ENCODE data around the gene EXOSC9.

DNA sequence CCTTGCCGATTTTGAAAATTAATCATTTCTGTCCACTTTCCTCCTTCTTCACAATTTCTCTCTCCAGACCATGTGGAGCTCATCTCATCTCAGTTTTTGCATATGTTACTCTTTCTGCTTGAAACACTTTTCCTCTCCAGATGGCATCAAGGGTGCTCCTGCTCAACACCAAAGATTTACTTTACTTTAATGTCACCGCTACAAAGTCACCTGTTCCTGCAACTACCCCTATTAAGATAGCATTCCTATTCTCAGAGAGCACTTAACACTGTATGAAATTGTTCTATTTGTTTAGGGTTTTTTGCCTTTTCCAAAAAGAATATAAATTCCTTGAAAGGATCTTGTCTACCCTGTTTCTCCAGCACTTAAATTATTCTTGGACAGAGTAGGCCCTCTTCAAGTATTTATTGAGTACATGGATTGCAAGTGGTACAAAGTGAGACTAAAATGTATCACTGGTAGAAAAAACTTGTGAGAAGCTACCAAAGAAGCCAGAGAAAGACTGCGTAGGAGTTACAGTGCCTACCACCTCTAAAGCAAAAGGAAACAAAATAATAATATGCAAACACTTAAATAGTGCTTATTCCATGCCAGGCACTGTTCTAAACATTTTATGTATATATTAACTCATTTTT is 1.1 kb upstream of the EXOSC9 start:
- no peak for TF ChIP-seq POLR2AphosphoS5 (IDR thresholded peaks at IDR 0.05; ENCODE audit: borderline replicate concordance, low read depth, low read length)
- no peak for TF ChIP-seq EZH2 (IDR thresholded peaks at IDR 0.05)
- no peak for TF ChIP-seq FOXP2 (optimal IDR thresholded peaks at IDR 0.05; ENCODE audit: control extremely low read depth, extremely low read length, insufficient read depth)
